GM18951 (cell line): ENCODE results near the gene S100A5.

ENCODE experiments used
- POLR2A ChIP-seq: IDR thresholded peaks from 4 replicates; pipeline ENCODE4 v1.6.1; 2011; ENCODE audit warnings: mild to moderate bottlenecking; ENCODE audit not compliant: insufficient read length, insufficient read depth; ENCODE audit errors: extremely low read depth
- in situ Hi-C: fragments of 300-500 bp; cut with MboI; formaldehyde crosslinking; loops from one replicate; pipeline ENCODE4 v1.12.0; 2022; ENCODE audit warnings: low sequenced_read_pairs, mixed read lengths, inconsistent platforms; ENCODE audit not compliant: unreplicated experiment

Gene S100A5

GRCh38 chr1:153546796-153547559 is 6.2 kb upstream of the S100A5 start:
- in situ Hi-C loops = no loop called here
- no peak for TF ChIP-seq POLR2A

GRCh38 chr1:153546371-153546770 is 5.6 kb upstream of the S100A5 start:
- TF ChIP-seq POLR2A = no peak
- in situ Hi-C loops = no loop called here

GRCh38 chr1:153545067-153546055 is 4.6 kb upstream of the S100A5 start, which contains the start of gene S100A4:
Gene S100A4 (minus strand): TSS chr1:153545806. CDS start chr1:153544794, 1,012 bp downstream.
- TF ChIP-seq POLR2A = peak; percentile 27
- in situ Hi-C loops = no loop called here

- TF ChIP-seq POLR2A = no peak
- in situ Hi-C loops = no loop called here
These were observed 3.8 kb upstream of the S100A5 start for GRCh38 chr1:153544453-153545066.

GRCh38 chr1:153543736-153544135 is 3.0 kb upstream of the S100A5 start:
- no peak for TF ChIP-seq POLR2A
- in situ Hi-C loops = no loop called here

- in situ Hi-C loops = no loop called here
- no peak for TF ChIP-seq POLR2A
These were observed 2.4 kb upstream of the S100A5 start for GRCh38 chr1:153542956-153543711.

GRCh38 chr1:153541641-153542590 is 1.2 kb upstream of the S100A5 start:
- in situ Hi-C loops = no loop called here
- no peak for TF ChIP-seq POLR2A

GRCh38 chr1:153539395-153540093 is 1.2 kb downstream of the S100A5 start:
- in situ Hi-C loops = no loop called here
- no peak for TF ChIP-seq POLR2A

- in situ Hi-C loops = no loop called here
- no peak for TF ChIP-seq POLR2A
These were observed 2.4 kb downstream of the S100A5 start for GRCh38 chr1:153538315-153538821.

- in situ Hi-C loops = no loop called here
These were observed 3.4 kb downstream of the S100A5 start for GRCh38 chr1:153537376-153537730.

GRCh38 chr1:153536671-153537375 is 3.9 kb downstream of the S100A5 start:
- no peak for TF ChIP-seq POLR2A
- in situ Hi-C loops = no loop called here

More at GRCh38 chr1:153537376-153537730, 3.4 kb downstream of the S100A5 start:
- no peak for TF ChIP-seq POLR2A
